ENCODE measurements around the gene ART3.
"Not testable (repeated sequence)": the region's sequence is repeated elsewhere in the genome, so short reads cannot be mapped to it uniquely, and the experiment has no call there.

Gene ART3

GRCh38 chr4:76074468-76074867 is at the start of gene ART3:
Gene ART3 (plus strand): TSS chr4:76074709. CDS start chr4:76075890, 1,181 bp downstream.
- no peak for ATAC-seq

GRCh38 chr4:76028350-76028765 is 46.2 kb upstream of the ART3 start:
- DNase-seq (no peak), ATAC-seq (no peak)

More at GRCh38 chr4:76074468-76074867, at the start of gene ART3:
- no peak for DNase-seq

GRCh38 chr4:76029300-76029699 is 45.2 kb upstream of the ART3 start:
- ATAC-seq: no peak

GRCh38 chr4:76035141-76035540 is 39.4 kb upstream of the ART3 start:
- DNase-seq (no peak), ATAC-seq (no peak)

More at GRCh38 chr4:76029300-76029699, 45.2 kb upstream of the ART3 start:
- DNase-seq: no peak

- ATAC-seq (no peak), DNase-seq (no peak)
Measured at GRCh38 chr4:76035799-76036380, 38.6 kb upstream of the ART3 start, which contains the start of gene CXCL11. Gene CXCL11 (minus strand): TSS chr4:76036070. CDS start chr4:76035987, 83 bp downstream.

- DNase-seq: no peak
- ATAC-seq: no peak
Measured at GRCh38 chr4:76036855-76037254, 37.7 kb upstream of the ART3 start.

GRCh38 chr4:76042241-76042998 is 32.1 kb upstream of the ART3 start:
- not testable (repeated sequence) for DNase-seq
- ATAC-seq: peak; percentile 59

- not testable (repeated sequence) for DNase-seq, ATAC-seq
Measured at GRCh38 chr4:76043306-76043705, 31.2 kb upstream of the ART3 start.

- not testable (repeated sequence) for ATAC-seq, DNase-seq
Measured at GRCh38 chr4:76044686-76045085, 29.8 kb upstream of the ART3 start.

GRCh38 chr4:76049860-76050416 is 24.6 kb upstream of the ART3 start:
- not testable (repeated sequence) for ATAC-seq, DNase-seq

GRCh38 chr4:76050560-76051050 is 23.9 kb upstream of the ART3 start:
- DNase-seq, ATAC-seq: not testable (repeated sequence)

GRCh38 chr4:76053730-76054129 is 20.8 kb upstream of the ART3 start:
- ATAC-seq: no peak

GRCh38 chr4:76055016-76055415 is 19.5 kb upstream of the ART3 start:
- DNase-seq (no peak), ATAC-seq (peak; percentile 80)

More at GRCh38 chr4:76053730-76054129, 20.8 kb upstream of the ART3 start:
- DNase-seq: no peak

GRCh38 chr4:76055421-76055820 is 19.1 kb upstream of the ART3 start:
- DNase-seq (no peak), ATAC-seq (no peak)

- peak; percentile 71 for ATAC-seq
- no peak for DNase-seq
Measured at GRCh38 chr4:76058302-76058701, 16.2 kb upstream of the ART3 start.

- DNase-seq (no peak), ATAC-seq (no peak)
Measured at GRCh38 chr4:76058888-76059426, 15.6 kb upstream of the ART3 start.

- peak; percentile 71 for ATAC-seq
- DNase-seq: no peak
Measured at GRCh38 chr4:76059750-76060149, 14.8 kb upstream of the ART3 start.

- no peak for DNase-seq
- no peak for ATAC-seq
Measured at GRCh38 chr4:76060506-76060905, 14.0 kb upstream of the ART3 start.

- ATAC-seq (no peak), DNase-seq (no peak)
Measured at GRCh38 chr4:76061421-76061820, 13.1 kb upstream of the ART3 start.

- DNase-seq (no peak), ATAC-seq (no peak)
Measured at GRCh38 chr4:76061982-76062381, 12.5 kb upstream of the ART3 start.

GRCh38 chr4:76066546-76066945 is 8.0 kb upstream of the ART3 start:
- ATAC-seq (no peak), DNase-seq (no peak)

GRCh38 chr4:76067652-76068286 is 6.7 kb upstream of the ART3 start:
- ATAC-seq (peak; percentile 81), DNase-seq (peak; percentile 77)
